Glomerular visceral epithelial cell (primary cell): ENCODE measurements around the gene ANKLE2.

ENCODE experiments used
- DNase-seq: peaks from one replicate; pipeline ENCODE4 v3.0.0-alpha.2; 2016; ENCODE audit errors: extremely low spot score

The ANKLE2 gene

DNA sequence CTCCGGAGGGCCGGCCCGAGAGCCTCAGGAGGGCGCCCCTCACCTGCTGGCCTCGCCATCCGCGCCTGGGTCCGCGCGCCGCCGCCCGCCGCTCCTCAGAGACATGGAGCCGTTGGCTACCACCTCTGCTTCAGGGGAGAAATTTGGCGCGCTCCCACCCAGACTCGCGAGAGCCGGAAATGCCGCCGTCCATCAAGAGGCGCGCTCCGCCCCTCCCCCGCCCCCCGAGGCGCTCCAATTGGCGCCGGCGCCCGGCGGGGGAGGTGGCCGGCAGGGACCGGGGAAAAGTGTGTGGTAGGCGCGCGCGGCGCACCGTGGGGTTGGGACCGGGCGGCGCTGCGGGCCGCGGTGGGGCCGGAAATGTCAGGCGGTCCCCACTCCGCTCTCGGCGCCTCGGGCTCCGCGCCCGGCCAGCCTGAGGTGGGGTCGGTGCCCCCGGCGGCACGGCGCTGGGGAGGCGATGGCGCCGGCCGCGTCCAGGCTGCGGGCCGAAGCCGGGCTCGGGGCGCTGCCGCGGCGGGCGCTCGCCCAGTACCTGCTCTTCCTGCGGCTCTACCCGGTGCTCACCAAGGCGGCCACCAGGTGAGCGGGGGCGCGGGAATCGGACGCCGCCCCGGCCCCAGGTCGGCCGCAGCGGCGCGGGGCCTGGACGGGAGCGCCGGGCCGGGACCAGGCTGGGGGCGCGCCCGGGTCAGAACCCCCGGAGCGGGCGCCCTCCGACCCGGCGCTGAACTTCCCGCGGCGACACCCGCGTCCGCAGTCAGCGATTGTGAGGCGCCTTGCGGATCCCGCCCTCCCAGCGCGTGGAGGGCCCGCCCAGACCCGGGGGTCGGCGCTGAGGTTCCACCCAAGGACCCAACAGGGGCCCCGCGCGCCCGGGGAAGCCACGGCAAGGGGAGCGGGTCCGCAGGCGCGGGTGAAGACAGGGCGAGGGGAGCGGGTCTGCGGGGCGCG lies 74.1 kb downstream of the ANKLE2 start, which contains the start of the genes POLE and PXMP2:
Gene POLE, minus strand, starts transcription at position 132 of the 954 bp plus-strand sequence. Its CDS starts 27 bp downstream, at position 105.
Gene PXMP2, plus strand, starts transcription at position 377 of the 954 bp plus-strand sequence. Its CDS starts 84 bp downstream, at position 461.
- peak; percentile 96 for DNase-seq

DNA sequence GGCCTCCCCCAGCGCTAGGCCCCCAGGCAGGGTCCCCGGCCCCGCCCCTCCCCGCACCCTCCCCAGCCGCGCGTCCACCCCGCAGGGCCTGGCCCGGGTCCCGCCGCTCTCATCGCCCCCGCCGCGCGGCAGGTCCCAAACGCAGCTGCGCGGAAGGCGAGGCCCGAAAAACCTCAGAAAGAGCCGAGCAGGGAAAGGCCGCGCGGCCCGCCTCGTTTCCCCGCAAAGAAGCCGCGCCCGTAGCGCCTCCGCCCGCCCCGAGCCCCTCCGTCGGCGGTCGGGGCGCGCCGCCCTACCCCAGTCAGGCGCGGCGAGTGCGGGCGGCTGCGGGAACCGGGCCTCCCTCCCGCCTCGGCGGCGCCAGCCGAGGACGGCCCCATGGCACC lies 74.8 kb downstream of the ANKLE2 start:
- no peak for DNase-seq

DNA sequence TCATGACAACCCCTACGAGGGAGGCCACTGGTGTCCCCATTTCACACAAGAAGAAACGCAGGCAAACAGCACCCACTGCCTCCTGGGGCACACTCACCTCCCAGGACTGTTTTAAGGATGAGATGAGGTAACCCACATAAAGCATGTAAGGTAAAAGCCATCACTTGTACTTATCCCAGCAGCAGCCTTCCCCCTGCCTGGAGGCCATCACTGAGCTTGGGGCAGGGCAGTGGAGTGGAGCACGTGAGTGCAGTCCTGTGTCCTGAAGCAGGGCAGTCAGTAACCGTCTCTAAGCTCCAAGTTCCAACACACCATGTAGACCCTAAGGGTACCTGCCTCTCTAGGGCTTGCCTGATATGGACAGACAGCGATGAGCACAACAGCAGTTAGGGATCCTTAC lies 76.2 kb downstream of the ANKLE2 start:
- peak; percentile 7 for DNase-seq

DNA sequence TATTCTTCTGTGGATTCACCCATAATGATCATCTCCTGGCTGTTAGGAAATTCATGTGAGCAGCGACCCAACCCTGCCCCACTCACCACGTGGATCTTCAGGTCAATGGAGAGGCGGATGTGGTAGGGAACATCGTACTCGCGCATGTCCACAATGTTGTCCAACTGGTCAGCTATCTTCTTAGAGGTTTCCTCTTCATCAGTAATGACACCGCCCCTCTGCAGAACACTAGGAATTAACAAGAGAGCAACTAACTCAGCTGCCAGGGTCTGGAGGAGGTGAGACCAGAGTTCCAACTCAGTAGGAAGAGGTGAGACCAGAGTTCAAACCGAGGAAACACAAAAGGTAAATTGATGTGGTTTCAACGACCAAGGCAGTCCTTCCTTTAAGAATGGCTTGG lies 84.1 kb downstream of the ANKLE2 start:
- DNase-seq, result no peak

DNA sequence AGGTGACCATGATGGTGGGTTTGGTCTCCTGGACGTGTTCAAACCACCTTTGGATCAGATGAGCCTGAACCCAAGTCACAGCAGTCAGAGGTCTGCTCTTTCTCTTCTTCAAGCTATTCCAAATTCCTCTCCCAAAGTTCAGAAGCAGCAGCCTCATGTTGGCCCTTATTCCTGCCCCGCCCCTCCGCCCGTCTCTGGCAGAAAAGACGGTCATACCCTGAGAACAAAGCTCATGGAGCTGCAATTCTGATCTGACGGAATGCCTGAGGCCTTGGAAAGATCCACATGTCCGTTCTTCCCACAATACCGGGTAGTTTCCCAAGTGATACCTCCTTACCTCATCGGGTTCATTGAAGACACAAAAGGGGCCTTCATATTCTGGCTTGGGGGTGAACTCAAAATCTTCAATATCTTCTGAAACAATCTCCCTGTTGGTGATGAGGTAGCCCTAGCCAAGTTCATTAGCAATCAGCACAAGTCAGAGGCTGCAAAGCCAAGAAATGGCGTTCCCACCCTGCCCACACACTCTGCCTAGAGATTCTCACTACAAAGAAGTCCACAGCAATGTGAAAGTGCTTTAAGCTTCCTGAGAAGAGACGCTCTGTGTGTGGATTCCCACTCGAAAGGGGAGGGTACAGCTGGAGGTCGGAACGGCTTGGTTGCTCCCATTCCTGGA lies 85.7 kb downstream of the ANKLE2 start:
- no peak for DNase-seq
